ENCODE results near the gene SEC14L5.

Gene SEC14L5

GRCh38 chr16:4920826-4921225 is 37.3 kb upstream of the SEC14L5 start (continued):
- TF ChIP-seq, protein P1, sequence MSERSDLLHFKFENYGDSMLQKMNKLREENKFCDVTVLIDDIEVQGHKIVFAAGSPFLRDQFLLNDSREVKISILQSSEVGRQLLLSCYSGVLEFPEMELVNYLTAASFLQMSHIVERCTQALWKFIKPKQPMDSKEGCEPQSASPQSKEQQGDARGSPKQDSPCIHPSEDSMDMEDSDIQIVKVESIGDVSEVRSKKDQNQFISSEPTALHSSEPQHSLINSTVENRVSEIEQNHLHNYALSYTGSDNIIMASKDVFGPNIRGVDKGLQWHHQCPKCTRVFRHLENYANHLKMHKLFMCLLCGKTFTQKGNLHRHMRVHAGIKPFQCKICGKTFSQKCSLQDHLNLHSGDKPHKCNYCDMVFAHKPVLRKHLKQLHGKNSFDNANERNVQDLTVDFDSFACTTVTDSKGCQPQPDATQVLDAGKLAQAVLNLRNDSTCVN (tag by site-specific recombination; optimal IDR thresholded peaks at IDR 0.05), result no peak
- no peak for TF ChIP-seq ZNF654 (tag by site-specific recombination; IDR thresholded peaks at IDR 0.05; ENCODE audit: low read depth)
- no peak for TF ChIP-seq ZNF561 (tag by site-specific recombination; IDR thresholded peaks at IDR 0.05; ENCODE audit: borderline replicate concordance)
- no peak for TF ChIP-seq ZNF501 (tag by site-specific recombination; IDR thresholded peaks at IDR 0.05)
- no peak for TF ChIP-seq IKZF3 (tag by site-specific recombination; IDR thresholded peaks at IDR 0.05)
- no peak for TF ChIP-seq RBAK (tag by site-specific recombination; IDR thresholded peaks at IDR 0.05)
- no peak for TF ChIP-seq ZNF23 (tag by site-specific recombination; IDR thresholded peaks at IDR 0.05; ENCODE audit: borderline replicate concordance)
- no peak for TF ChIP-seq HOXA7 (CRISPR knock-in tag; IDR thresholded peaks at IDR 0.05; ENCODE audit: borderline replicate concordance)

GRCh38 chr16:4922721-4923342 is 35.3 kb upstream of the SEC14L5 start:
- Histone ChIP-seq H3K4me1 (ENCODE audit: control insufficient read depth, insufficient read depth, low read length) (no peaks in the 10 kb centered on the region), H3K27ac (ENCODE audit: extremely low read depth, low read depth, low read length) (no peak overlapping the region), H3K36me3 (ENCODE audit: control insufficient read depth in 2 of 2, insufficient read depth in 1 of 2, low read length in 2 of 2) (no peaks in the 10 kb centered on the region), H3K4me3 (ENCODE audit: low read depth, low read length) (no peak overlapping the region), H3K9me3 (ENCODE audit: control insufficient read depth, insufficient read depth, low read depth, low read length) (no peaks in the 10 kb centered on the region)
- ChIA-PET POLR2A (no interaction called here), CTCF (interaction anchor here (1.5 kb wide), 1 partner anchor 33 kb away, joined by 4 read pairs; no protein-coding TSS in a partner anchor)
- TF ChIP-seq ZNF155 (tag by site-specific recombination; IDR thresholded peaks at IDR 0.05) (no peak), ZNF157 (tag by site-specific recombination; IDR thresholded peaks at IDR 0.05) (no peak), TCF7L2 (IDR thresholded peaks at IDR 0.05; ENCODE audit: borderline replicate concordance, low read depth, low read length) (no peak)

DNA sequence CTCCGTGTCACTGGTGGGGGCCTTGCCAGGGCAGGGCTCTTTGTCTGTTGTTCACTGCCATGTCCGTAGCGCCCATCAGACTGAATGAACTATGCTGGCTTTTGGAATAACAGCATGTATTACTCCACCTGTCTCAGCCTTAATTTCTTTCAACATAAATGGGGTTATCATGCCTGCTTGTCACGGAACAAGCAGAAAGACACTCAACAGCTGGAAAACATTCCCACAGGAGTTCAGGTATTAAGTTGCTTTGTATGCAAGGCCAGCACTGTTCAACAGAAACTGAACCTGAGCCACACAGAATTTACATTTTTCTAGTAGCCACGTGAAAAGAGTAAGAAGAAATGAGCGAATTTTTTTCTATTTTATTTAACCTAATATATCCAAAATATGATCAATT is 34.3 kb upstream of the SEC14L5 start:
- POLR2A ChIA-PET, result no interaction called here

DNA sequence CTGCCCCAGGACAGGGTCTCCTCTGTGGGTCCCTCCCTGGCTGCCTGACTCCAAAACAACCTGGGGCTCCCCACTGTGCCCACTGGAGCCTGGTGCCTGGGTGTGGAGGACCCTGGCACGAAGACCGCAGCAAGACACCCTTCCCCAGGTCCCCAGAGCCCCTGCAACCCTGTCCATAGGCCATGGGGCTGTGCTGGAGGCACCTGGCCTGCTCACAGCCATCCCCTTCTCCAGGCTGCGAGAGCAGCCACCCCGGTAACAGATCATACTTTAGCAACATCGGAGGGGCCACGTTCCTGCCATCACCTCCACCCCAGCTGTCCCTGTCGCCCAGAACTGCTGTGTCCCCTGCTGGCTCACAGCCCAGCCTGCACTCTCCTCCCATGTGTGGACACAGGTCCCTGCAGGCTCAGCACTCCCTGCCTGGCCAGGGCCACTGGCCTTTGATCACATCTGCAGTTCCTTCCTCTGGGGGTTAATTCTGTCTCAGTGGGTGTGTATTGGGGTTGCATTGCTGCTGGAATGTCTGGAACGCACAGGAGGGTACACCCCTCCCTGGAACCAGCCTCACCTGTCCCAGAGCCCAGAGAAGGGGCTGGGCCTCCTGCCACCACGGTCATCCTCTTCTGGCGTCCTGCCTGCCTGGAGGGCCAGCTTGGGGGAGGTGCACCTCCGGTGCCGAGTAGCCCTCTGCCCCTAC is 33.4 kb upstream of the SEC14L5 start:
- H3K4me3 ChIP-seq (ENCODE audit: low read depth, low read length), result no peak overlapping the region
- no peaks in the 10 kb centered on the region for H3K9me3 ChIP-seq (ENCODE audit: control insufficient read depth, insufficient read depth, low read depth, low read length)
- no peaks in the 10 kb centered on the region for H3K4me1 ChIP-seq (ENCODE audit: control insufficient read depth, insufficient read depth, low read length)
- CTCF ChIA-PET, result no interaction called here
- POLR2A ChIA-PET, result no interaction called here
- H3K36me3 ChIP-seq (ENCODE audit: control insufficient read depth in 2 of 2, insufficient read depth in 1 of 2, low read length in 2 of 2), result no peaks in the 10 kb centered on the region
- no peak overlapping the region for H3K27ac ChIP-seq (ENCODE audit: extremely low read depth, low read depth, low read length)
- no peak for TF ChIP-seq ZNF114 (tag by site-specific recombination; IDR thresholded peaks at IDR 0.05)
- TF ChIP-seq ZNF76 (tag by site-specific recombination; IDR thresholded peaks at IDR 0.05; ENCODE audit: borderline replicate concordance, low read depth), result no peak
- TF ChIP-seq ZNF174 (tag by site-specific recombination; IDR thresholded peaks at IDR 0.05), result no peak
- no peak for TF ChIP-seq ELK4 (IDR thresholded peaks at IDR 0.05; ENCODE audit: borderline replicate concordance, low read depth, low read length)
- 0 out of 2 replicates have a peak, but pooled peaks have one; percentile 30 for TF ChIP-seq ZIC2 (tag by site-specific recombination; IDR thresholded peaks at IDR 0.05)

More for the DNA sequence above, 34.3 kb upstream of the SEC14L5 start:
- H3K36me3 ChIP-seq (ENCODE audit: control insufficient read depth in 2 of 2, insufficient read depth in 1 of 2, low read length in 2 of 2), result no peaks in the 10 kb centered on the region
- H3K4me3 ChIP-seq (ENCODE audit: low read depth, low read length), result no peak overlapping the region
- TF ChIP-seq ZNF571 (tag by site-specific recombination; IDR thresholded peaks at IDR 0.05), result no peak
- CTCF ChIA-PET, result no interaction called here
- H3K9me3 ChIP-seq (ENCODE audit: control insufficient read depth, insufficient read depth, low read depth, low read length), result no peaks in the 10 kb centered on the region
- H3K4me1 ChIP-seq (ENCODE audit: control insufficient read depth, insufficient read depth, low read length), result no peaks in the 10 kb centered on the region
- H3K27ac ChIP-seq (ENCODE audit: extremely low read depth, low read depth, low read length), result no peak overlapping the region

All from HEK293 (cell line).